ENCODE measurements around the gene STXBP1. TPM values are rescaled to one million over a fixed set of nuclear protein-coding genes. Genes with fewer than 3 reads are reported as not detected.

The STXBP1 gene
- 10 to 100 TPM; 11.4 to 28.0 TPM for total RNA-seq

GRCh38 chr9:127611899-127612790 lies at the start of gene STXBP1:
TSS of gene STXBP1 (plus strand) at chr9:127612277. CDS start at chr9:127612404, 127 bp downstream.
- no peaks in the 10 kb centered on the region for H3K36me3 Mint-ChIP-seq
- DNase-seq (ENCODE audit: low spot score in 2 of 2) (peak; percentile 90 to 94), ATAC-seq (peak; percentile 85 to 88)
- no peaks in the 10 kb centered on the region for H3K9me3 Mint-ChIP-seq
- H3K27ac Mint-ChIP-seq: peak within 1 kb of the TSS; percentile 27 to 92

GRCh38 chr9:127562279-127562796 lies 49.7 kb upstream of the STXBP1 start:
- H3K36me3 Mint-ChIP-seq: no peaks in the 10 kb centered on the region
- H3K9me3 Mint-ChIP-seq: no peaks in the 10 kb centered on the region
- ATAC-seq: no peak
- DNase-seq (ENCODE audit: low spot score in 2 of 2): no peak
- peak overlapping the region in 1 of 2 donors; percentile 67 for H3K27ac Mint-ChIP-seq

- H3K36me3 Mint-ChIP-seq: no peaks in the 10 kb centered on the region
- DNase-seq (ENCODE audit: low spot score in 2 of 2): no peak
- ATAC-seq: no peak
- peak overlapping the region in 1 of 2 donors; percentile 36 for H3K27ac Mint-ChIP-seq
- no peaks in the 10 kb centered on the region for H3K9me3 Mint-ChIP-seq
These were observed 49.2 kb upstream of the STXBP1 start for GRCh38 chr9:127562841-127563401.

GRCh38 chr9:127563579-127563978 lies 48.5 kb upstream of the STXBP1 start:
- H3K27ac Mint-ChIP-seq: no peak overlapping the region
- no peak for ATAC-seq

GRCh38 chr9:127565231-127565630 lies 46.8 kb upstream of the STXBP1 start:
- no peaks in the 10 kb centered on the region for H3K36me3 Mint-ChIP-seq
- no peak for DNase-seq (ENCODE audit: low spot score in 2 of 2)
- ATAC-seq: no peak
- no peaks in the 10 kb centered on the region for H3K9me3 Mint-ChIP-seq
- H3K27ac Mint-ChIP-seq: no peak overlapping the region

More at GRCh38 chr9:127563579-127563978, 48.5 kb upstream of the STXBP1 start:
- DNase-seq (ENCODE audit: low spot score in 2 of 2): no peak
- Mint-ChIP-seq H3K36me3 (no peaks in the 10 kb centered on the region), H3K9me3 (no peaks in the 10 kb centered on the region)

GRCh38 chr9:127566351-127567001 lies 45.6 kb upstream of the STXBP1 start:
- no peak for DNase-seq (ENCODE audit: low spot score in 2 of 2)
- H3K36me3 Mint-ChIP-seq: no peaks in the 10 kb centered on the region
- no peak for ATAC-seq
- H3K27ac Mint-ChIP-seq: no peak overlapping the region
- no peaks in the 10 kb centered on the region for H3K9me3 Mint-ChIP-seq

- no peak overlapping the region for H3K27ac Mint-ChIP-seq
- H3K9me3 Mint-ChIP-seq: no peaks in the 10 kb centered on the region
- DNase-seq (ENCODE audit: low spot score in 2 of 2) (no peak), ATAC-seq (no peak)
- no peaks in the 10 kb centered on the region for H3K36me3 Mint-ChIP-seq
These were observed 44.9 kb upstream of the STXBP1 start for GRCh38 chr9:127567035-127567729.

GRCh38 chr9:127567730-127568617 lies 44.1 kb upstream of the STXBP1 start:
- H3K36me3 Mint-ChIP-seq: no peaks in the 10 kb centered on the region
- ATAC-seq (no peak), DNase-seq (ENCODE audit: low spot score in 2 of 2) (no peak)
- H3K9me3 Mint-ChIP-seq: no peaks in the 10 kb centered on the region
- no peak overlapping the region for H3K27ac Mint-ChIP-seq

- Mint-ChIP-seq H3K27ac (no peak overlapping the region), H3K36me3 (no peaks in the 10 kb centered on the region), H3K9me3 (no peaks in the 10 kb centered on the region)
- ATAC-seq: peak; percentile 3 to 6
- no peak for DNase-seq (ENCODE audit: low spot score in 2 of 2)
These were observed 43.5 kb upstream of the STXBP1 start for GRCh38 chr9:127568618-127568970.

- ATAC-seq (peak; percentile 69 to 94), DNase-seq (ENCODE audit: low spot score in 2 of 2) (peak; percentile 68 to 80)
- Mint-ChIP-seq H3K36me3 (no peaks in the 10 kb centered on the region), H3K27ac (peak overlapping the region; percentile 57 to 84), H3K9me3 (no peaks in the 10 kb centered on the region)
These were observed 42.8 kb upstream of the STXBP1 start for GRCh38 chr9:127568971-127569885.

- Mint-ChIP-seq H3K9me3 (no peaks in the 10 kb centered on the region), H3K27ac (peak overlapping the region; percentile 57 to 84), H3K36me3 (no peaks in the 10 kb centered on the region)
- DNase-seq (ENCODE audit: low spot score in 2 of 2): no peak
- peak; percentile 44 to 69 for ATAC-seq
These were observed 42.1 kb upstream of the STXBP1 start for GRCh38 chr9:127569886-127570401.

- H3K27ac Mint-ChIP-seq: peak overlapping the region in 1 of 2 donors; percentile 84
- ATAC-seq (no peak), DNase-seq (ENCODE audit: low spot score in 2 of 2) (no peak)
- H3K9me3 Mint-ChIP-seq: no peaks in the 10 kb centered on the region
- H3K36me3 Mint-ChIP-seq: no peaks in the 10 kb centered on the region
These were observed 41.5 kb upstream of the STXBP1 start for GRCh38 chr9:127570533-127571111.

GRCh38 chr9:127571971-127572370 lies 40.1 kb upstream of the STXBP1 start:
- no peak for ATAC-seq
- Mint-ChIP-seq H3K9me3 (no peaks in the 10 kb centered on the region), H3K27ac (no peak overlapping the region), H3K36me3 (no peaks in the 10 kb centered on the region)
- no peak for DNase-seq (ENCODE audit: low spot score in 2 of 2)

GRCh38 chr9:127572961-127573721 lies 38.9 kb upstream of the STXBP1 start:
- no peak overlapping the region for H3K27ac Mint-ChIP-seq
- ATAC-seq (no peak), DNase-seq (ENCODE audit: low spot score in 2 of 2) (no peak)
- H3K9me3 Mint-ChIP-seq: no peaks in the 10 kb centered on the region
- H3K36me3 Mint-ChIP-seq: no peaks in the 10 kb centered on the region

All from activated naive CD4-positive, alpha-beta T cell treated with anti-CD3 and anti-CD28 coated beads, Interleukin-2, amount 50 U/mL, for 72 hours (primary cell).